ENCODE measurements around the gene NXF3. TPM values are rescaled to one million over a fixed set of nuclear protein-coding genes. Genes with fewer than 3 reads are reported as not detected.
A peak's percentile ranks its signal among the peaks of the same experiment; 100 is the strongest.
"Not testable (repeated sequence)": the region's sequence is repeated elsewhere in the genome, so short reads cannot be mapped to it uniquely, and the experiment has no call there.

NXF3 gene
- 0.10 and 0.24 TPM in 2 replicates for total RNA-seq (2014; rRNA removed; shearing (Covaris generic))

GRCh38 chrX:103092942-103093341 is at the start of gene NXF3:
Gene NXF3 (minus strand): TSS chrX:103093143. CDS start chrX:103093023, 120 bp downstream.
- no peak for DNase-seq (ENCODE audit: low read depth)

- DNase-seq (ENCODE audit: low read depth): not testable (repeated sequence)
Observed at GRCh38 chrX:103136528-103136927, 43.6 kb upstream of the NXF3 start.

GRCh38 chrX:103124284-103124683 is 31.3 kb upstream of the NXF3 start:
- DNase-seq (ENCODE audit: low read depth): no peak

GRCh38 chrX:103120748-103121147 is 27.8 kb upstream of the NXF3 start:
- no peak for DNase-seq (ENCODE audit: low read depth)

GRCh38 chrX:103116970-103117369 is 24.0 kb upstream of the NXF3 start:
- DNase-seq (ENCODE audit: low read depth): not testable (repeated sequence)

- DNase-seq (ENCODE audit: low read depth): not testable (repeated sequence)
Observed at GRCh38 chrX:103109497-103109896, 16.6 kb upstream of the NXF3 start.

GRCh38 chrX:103107836-103108235 is 14.9 kb upstream of the NXF3 start:
- no peak for DNase-seq (ENCODE audit: low read depth)

- DNase-seq (ENCODE audit: low read depth): not testable (repeated sequence)
Observed at GRCh38 chrX:103107227-103107737, 14.3 kb upstream of the NXF3 start.

- DNase-seq (ENCODE audit: low read depth): not testable (repeated sequence)
Observed at GRCh38 chrX:103104370-103104769, 11.4 kb upstream of the NXF3 start.

- not testable (repeated sequence) for DNase-seq (ENCODE audit: low read depth)
Observed at GRCh38 chrX:103103866-103104265, 10.9 kb upstream of the NXF3 start.

GRCh38 chrX:103101299-103102042 is 8.5 kb upstream of the NXF3 start:
- DNase-seq (ENCODE audit: low read depth): peak; percentile 10

- no peak for DNase-seq (ENCODE audit: low read depth)
Observed at GRCh38 chrX:103100484-103100883, 7.5 kb upstream of the NXF3 start.

- DNase-seq (ENCODE audit: low read depth): no peak
Observed at GRCh38 chrX:103099691-103100090, 6.7 kb upstream of the NXF3 start.

GRCh38 chrX:103098488-103098887 is 5.5 kb upstream of the NXF3 start:
- no peak for DNase-seq (ENCODE audit: low read depth)

- DNase-seq (ENCODE audit: low read depth): no peak
Observed at GRCh38 chrX:103081051-103081450, 11.9 kb downstream of the NXF3 start.

GRCh38 chrX:103073467-103073866 is 19.5 kb downstream of the NXF3 start:
- peak; percentile 63 for DNase-seq (ENCODE audit: low read depth)

GRCh38 chrX:103066606-103067005 is 26.3 kb downstream of the NXF3 start:
- DNase-seq (ENCODE audit: low read depth): no peak

GRCh38 chrX:103063918-103064434 is 29.0 kb downstream of the NXF3 start, which contains the start of gene BEX1:
Gene BEX1 (minus strand): TSS chrX:103064171. CDS start chrX:103063274, 897 bp downstream.
- peak; percentile 65 for DNase-seq (ENCODE audit: low read depth)

GRCh38 chrX:103063191-103063845 is 29.6 kb downstream of the NXF3 start:
- peak; percentile 38 for DNase-seq (ENCODE audit: low read depth)

- DNase-seq (ENCODE audit: low read depth): no peak
Observed at GRCh38 chrX:103061486-103061885, 31.5 kb downstream of the NXF3 start.

GRCh38 chrX:103056902-103057301 is 36.0 kb downstream of the NXF3 start:
- DNase-seq (ENCODE audit: low read depth): no peak

- DNase-seq (ENCODE audit: low read depth): no peak
Observed at GRCh38 chrX:103052625-103053024, 40.3 kb downstream of the NXF3 start.

All from RPMI7951 (cell line).